ENCODE results near the gene ANXA6.

GRCh38 chr5:151159649-151160373 lies 2.2 kb upstream of the ANXA6 start:
- TF ChIP-seq RFX5 (IDR thresholded peaks at IDR 0.05; ENCODE audit: low read length) (no peak), GABPA (IDR thresholded peaks at IDR 0.05; ENCODE audit: low read depth) (no peak), JUND (IDR thresholded peaks at IDR 0.05) (no peak), CTCF (IDR thresholded peaks at IDR 0.05) (no peak), MXI1 (IDR thresholded peaks at IDR 0.05; ENCODE audit: low read depth, low read length) (no peak), EP300 (IDR thresholded peaks at IDR 0.05; ENCODE audit: borderline replicate concordance in 1 of 2, low read depth in 1 of 2, low read length in 1 of 2) (no peak), TAF1 (IDR thresholded peaks at IDR 0.05; ENCODE audit: borderline replicate concordance, low read depth, low read length) (no peak), EZH2phosphoT487 (IDR thresholded peaks at IDR 0.05; ENCODE audit: borderline replicate concordance, low read depth) (no peak), MAX (IDR thresholded peaks at IDR 0.05; ENCODE audit: low read depth) (no peak), YY1 (IDR thresholded peaks at IDR 0.05; ENCODE audit: low read depth) (no peak), FOXJ3 (CRISPR knock-in tag; IDR thresholded peaks at IDR 0.05) (no peak), POLR2AphosphoS5 (IDR thresholded peaks at IDR 0.05; ENCODE audit: low read depth, low read length) (no peak), RAD21 (IDR thresholded peaks at IDR 0.05; ENCODE audit: low read length) (no peak), TCF12 (IDR thresholded peaks at IDR 0.05) (no peak)

Data from SK-N-SH (cell line).